A204.1 (cell line): ENCODE data around the gene RANBP10.
"Not testable (repeated sequence)": the region's sequence is repeated elsewhere in the genome, so short reads cannot be mapped to it uniquely, and the experiment has no call there.

Source experiments
- FAIRE-seq: peaks from 2 replicates; lab custom pipeline; 2012; peaks lifted over from hg19 to GRCh38; lab: Jason Lieb, UNC

Gene RANBP10

GRCh38 chr16:67713647-67714273 lies 92.6 kb downstream of the RANBP10 start:
- no peak for FAIRE-seq

- FAIRE-seq = no peak
Measured at GRCh38 chr16:67710607-67711006, 95.8 kb downstream of the RANBP10 start.

- FAIRE-seq = no peak
Measured at GRCh38 chr16:67709050-67709449, 97.3 kb downstream of the RANBP10 start.

- no peak for FAIRE-seq
Measured at GRCh38 chr16:67708368-67708771, 98.0 kb downstream of the RANBP10 start.

- no peak for FAIRE-seq
Measured at GRCh38 chr16:67707790-67708189, 98.6 kb downstream of the RANBP10 start.

GRCh38 chr16:67707210-67707609 lies 99.2 kb downstream of the RANBP10 start:
- no peak for FAIRE-seq

GRCh38 chr16:67704110-67704509 lies 102.2 kb downstream of the RANBP10 start:
- no peak for FAIRE-seq

- no peak for FAIRE-seq
Measured at GRCh38 chr16:67703626-67704025, 102.7 kb downstream of the RANBP10 start.

GRCh38 chr16:67702130-67702529 lies 104.2 kb downstream of the RANBP10 start:
- no peak for FAIRE-seq

- FAIRE-seq = no peak
Measured at GRCh38 chr16:67701420-67701819, 104.9 kb downstream of the RANBP10 start.

- FAIRE-seq = no peak
Measured at GRCh38 chr16:67699265-67699664, 107.1 kb downstream of the RANBP10 start.

GRCh38 chr16:67697422-67698185 lies 108.8 kb downstream of the RANBP10 start:
- no peak for FAIRE-seq

GRCh38 chr16:67694611-67695010 lies 111.7 kb downstream of the RANBP10 start:
- FAIRE-seq = no peak

- FAIRE-seq = not testable (repeated sequence)
Measured at GRCh38 chr16:67693517-67694285, 112.7 kb downstream of the RANBP10 start.

- no peak for FAIRE-seq
Measured at GRCh38 chr16:67685388-67686112, 120.8 kb downstream of the RANBP10 start.

GRCh38 chr16:67683767-67684166 lies 122.6 kb downstream of the RANBP10 start:
- FAIRE-seq = no peak

GRCh38 chr16:67679935-67680897 lies 126.1 kb downstream of the RANBP10 start:
- FAIRE-seq = no peak

GRCh38 chr16:67678354-67679023 lies 127.9 kb downstream of the RANBP10 start:
- FAIRE-seq = no peak

- FAIRE-seq = no peak
Measured at GRCh38 chr16:67677712-67678111, 128.6 kb downstream of the RANBP10 start.

- FAIRE-seq = no peak
Measured at GRCh38 chr16:67676939-67677338, 129.4 kb downstream of the RANBP10 start.

GRCh38 chr16:67676516-67676915 lies 129.8 kb downstream of the RANBP10 start:
- no peak for FAIRE-seq
